Prostate gland (tissue), 2 donors: ENCODE data around the gene BMP2K.

Experiments
- CTCF ChIP-seq, 4 experiments: fragments of 200-600 bp in 2 of 4; fragments of 450-650 bp in 2 of 4; sonication (generic) in 2 of 4; IDR thresholded peaks; 1 replicate in 3 of 4; 2 replicates in 1 of 4; pipeline ENCODE4 v1.5.1; 2016 to 2019; ENCODE audit warnings: antibody characterized with exemption in 4 of 4, mild to moderate bottlenecking in 2 of 4, moderate library complexity in 2 of 4
- POLR2A ChIP-seq: fragments of 450-650 bp; IDR thresholded peaks from one replicate; pipeline ENCODE4 v1.6.1; 2016; ENCODE audit warnings: antibody characterized with exemption, mild to moderate bottlenecking
- POLR2AphosphoS5 ChIP-seq: sonication (generic); formaldehyde crosslinking; IDR thresholded peaks from one replicate; pipeline ENCODE4 v1.6.1; 2017; ENCODE audit warnings: antibody characterized with exemption

- no peak for TF ChIP-seq POLR2A
- no peak for TF ChIP-seq CTCF (IDR thresholded peaks at IDR 0.05)
- no peak for TF ChIP-seq POLR2AphosphoS5
These were observed 802 bp downstream of the BMP2K start for GRCh38 chr4:78776729-78777575.
